GM21717 (cell line): ENCODE data around the gene SLC17A2.

Experiments
- ATAC-seq: cut with Tn5 transposase; IDR thresholded peaks from one replicate; pipeline ENCODE4 v1.9.1; 2021; ENCODE audit warnings: mild to moderate bottlenecking, moderate library complexity; ENCODE audit not compliant: unreplicated experiment

Gene SLC17A2

DNA sequence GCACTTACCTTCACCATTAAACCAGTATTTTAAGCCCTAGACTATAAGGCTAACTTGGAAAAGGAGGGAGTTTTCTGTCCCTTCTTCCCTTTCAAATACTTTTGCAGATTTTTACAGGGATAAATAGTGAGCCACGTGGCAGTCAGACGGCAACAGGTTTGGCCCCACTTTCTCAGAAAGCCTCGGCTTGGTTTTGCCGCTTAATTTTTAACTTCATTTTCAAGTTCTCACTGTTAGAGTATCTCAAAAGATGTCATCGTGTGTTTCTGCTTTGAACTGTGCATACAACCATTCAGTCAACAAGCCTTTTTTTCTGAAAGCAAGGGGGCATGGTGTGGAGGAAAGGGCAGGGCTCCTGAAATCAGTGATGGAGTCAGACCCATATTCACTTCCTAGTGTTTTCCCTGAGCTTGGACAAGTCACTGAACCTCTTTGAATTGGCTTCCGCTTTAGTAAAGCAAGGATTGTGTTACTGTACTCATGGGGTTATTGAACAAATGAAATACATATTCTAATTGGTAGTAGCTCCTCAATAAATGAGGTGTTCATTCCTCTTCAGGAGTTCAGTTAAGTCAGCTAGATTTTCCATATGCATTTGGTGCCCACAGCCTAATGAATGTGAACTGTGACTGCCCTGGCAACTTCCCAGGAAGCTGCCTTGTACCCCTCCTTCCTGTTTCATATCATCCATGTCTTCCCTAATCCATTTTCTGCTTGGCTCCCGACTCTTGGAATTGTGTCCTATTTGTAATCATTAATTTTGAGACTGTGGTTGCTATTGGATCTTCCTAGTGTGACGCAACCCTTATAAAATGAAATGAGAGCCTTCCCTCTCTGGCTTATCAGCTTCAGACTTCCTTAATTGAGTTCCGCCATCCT, at the start of gene SLC17A2:
Gene SLC17A2, minus strand, starts transcription at position 160 of the 879 bp plus-strand sequence. CDS start 4,895 bp downstream, outside the sequence.
- no peak for ATAC-seq

- ATAC-seq, result no peak
These were observed 45.6 kb upstream of the SLC17A2 start for GRCh38 chr6:25975923-25976560.

- no peak for ATAC-seq
These were observed 43.5 kb upstream of the SLC17A2 start for GRCh38 chr6:25973923-25974555.

GRCh38 chr6:25972902-25973301, 42.4 kb upstream of the SLC17A2 start:
- ATAC-seq, result no peak

DNA sequence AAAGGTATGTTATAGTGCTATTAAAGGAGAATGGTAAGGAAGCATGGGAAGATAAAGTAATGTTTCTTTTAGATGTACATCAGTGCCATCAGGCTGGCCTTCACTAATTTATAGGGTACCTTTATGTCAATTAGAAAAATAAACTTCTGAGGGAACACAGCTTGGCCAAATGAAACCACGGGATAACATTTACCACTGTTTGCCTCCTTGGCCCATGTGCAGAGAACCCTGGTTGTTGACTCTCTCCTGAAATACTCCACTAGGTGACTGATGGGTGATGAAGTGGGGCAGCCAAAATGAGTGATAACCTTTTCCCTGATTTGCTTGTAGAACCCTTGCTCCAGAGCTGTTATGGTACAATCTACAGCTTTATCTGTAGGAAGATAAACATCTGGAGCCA, 41.6 kb upstream of the SLC17A2 start:
- no peak for ATAC-seq

DNA sequence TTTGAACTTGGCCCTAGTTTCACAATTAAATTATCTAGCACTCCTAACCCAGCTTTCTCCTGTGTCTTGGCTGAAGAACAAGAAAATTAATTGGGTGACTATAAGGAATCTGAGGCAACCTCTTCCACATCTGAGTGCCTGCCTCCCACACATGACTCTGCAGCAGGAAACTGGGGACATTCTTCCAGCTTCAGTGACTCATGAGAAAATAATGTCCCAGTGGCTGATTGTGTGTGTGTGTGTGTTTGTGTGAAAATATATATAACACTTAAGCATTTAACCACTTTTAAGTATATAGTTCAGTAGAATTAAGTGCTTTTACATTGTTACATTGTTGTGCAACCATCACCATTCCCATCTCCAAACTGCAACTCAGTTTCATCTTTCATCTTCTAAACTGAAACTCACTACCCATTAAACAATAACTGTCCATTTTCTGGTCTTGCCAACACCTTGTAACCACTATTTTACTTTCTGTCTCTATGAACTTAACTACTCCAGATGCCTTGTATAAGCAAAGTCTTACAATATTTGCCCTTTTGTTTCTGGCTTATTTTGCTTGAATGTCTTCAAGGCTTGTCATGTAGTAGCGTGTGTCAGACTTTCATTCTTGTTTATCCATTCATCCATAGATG, 40.8 kb upstream of the SLC17A2 start:
- no peak for ATAC-seq

DNA sequence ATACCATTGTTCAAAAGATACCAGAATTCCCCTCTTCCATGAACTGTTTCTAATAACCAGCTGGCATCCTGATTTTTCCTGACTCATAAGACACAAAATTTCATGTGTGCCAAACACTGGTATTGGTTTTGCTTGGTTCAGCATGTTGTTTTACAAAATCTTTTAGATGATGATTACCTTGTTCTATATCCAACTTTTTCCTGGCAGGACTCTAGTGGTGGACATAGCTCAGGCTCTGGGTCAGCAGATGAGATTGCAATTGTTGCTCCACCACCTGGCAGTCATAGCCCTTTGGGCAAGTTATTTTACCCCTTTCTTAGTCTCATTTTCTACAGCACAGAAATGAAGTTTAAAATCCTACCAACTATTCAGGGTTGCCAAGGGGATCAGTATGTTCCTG, 38.3 kb upstream of the SLC17A2 start:
- ATAC-seq, result no peak

DNA sequence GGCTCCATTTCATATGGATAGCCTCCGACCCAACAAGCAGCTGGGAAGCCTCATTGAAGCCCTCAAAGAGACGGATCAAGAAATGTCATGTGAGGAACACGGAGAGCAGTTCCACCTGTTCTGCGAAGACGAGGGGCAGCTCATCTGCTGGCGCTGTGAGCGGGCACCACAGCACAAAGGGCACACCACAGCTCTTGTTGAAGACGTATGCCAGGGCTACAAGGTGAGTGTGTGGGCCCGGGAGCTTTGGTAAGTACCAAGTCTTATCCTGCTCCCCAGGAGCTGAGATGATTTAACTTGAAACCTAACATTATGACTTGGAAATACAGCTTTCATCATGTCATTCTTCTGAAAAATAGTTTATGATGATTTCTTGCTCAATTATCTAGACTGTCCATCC, 36.2 kb upstream of the SLC17A2 start:
- no peak for ATAC-seq

DNA sequence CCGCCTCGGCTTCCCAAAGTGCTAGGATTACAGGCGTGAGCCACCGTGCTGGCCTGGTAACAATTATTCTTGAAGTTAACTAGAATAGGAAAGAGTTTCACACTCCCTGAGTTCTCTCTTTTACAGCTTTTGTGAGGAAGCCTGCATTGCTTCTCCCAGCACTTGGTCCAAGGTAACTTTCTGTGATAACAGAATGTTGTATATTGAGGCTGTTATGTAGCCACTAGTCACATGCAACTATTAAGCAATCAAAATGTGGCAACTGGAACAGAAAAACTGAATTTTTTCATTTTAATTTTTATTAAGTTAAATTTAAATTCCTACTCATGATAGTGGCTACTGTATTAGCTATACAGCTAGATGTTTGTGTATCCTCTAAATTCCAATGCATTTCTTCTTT, 34.6 kb upstream of the SLC17A2 start:
- ATAC-seq, result no peak

GRCh38 chr6:25963426-25964123, 33.1 kb upstream of the SLC17A2 start:
- ATAC-seq, result no peak

DNA sequence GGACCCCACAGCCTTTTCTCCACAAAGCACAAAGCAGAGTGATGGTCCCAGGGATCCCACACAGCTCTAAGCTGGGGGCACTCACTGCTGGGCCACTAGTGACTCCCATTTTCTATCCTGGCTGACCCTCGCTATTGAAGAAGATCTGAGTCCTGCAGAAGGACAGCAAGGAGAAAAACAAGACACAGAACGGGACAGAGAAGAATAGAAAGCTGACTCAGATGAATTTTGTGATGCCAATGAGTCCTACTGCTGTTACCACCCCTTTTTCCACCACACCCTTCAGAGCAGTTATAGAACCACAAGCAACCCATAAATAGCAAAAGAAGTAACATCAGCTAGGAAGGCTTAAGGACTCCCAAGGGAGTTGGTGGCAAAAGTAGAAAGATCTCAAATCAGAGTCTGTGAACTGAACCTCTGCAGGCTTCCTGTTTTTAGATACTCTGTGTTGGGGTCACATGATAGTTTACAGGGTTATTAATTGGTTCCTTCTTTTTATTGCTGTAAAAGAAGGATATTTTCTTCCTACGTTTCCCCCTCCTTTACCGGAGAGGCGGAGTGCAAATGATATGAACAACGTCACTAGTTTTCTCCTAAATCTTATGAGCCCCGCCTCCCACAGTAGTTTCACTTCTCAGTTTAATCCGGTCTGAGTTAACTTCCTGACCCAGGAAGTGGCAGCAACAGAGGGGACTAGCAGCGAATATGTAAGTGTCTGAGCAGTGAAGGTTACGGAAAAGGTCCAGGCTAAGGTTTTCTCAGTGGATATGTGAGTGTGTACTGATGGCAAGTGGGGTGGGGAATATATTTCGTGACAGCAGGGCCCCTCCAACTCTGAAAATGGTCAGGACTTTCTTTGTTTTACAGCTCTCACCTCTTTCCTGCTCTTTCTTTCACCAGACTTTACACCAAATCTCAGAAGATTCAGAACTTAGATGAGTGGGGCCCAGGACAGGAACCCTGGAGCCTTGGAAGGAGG, 31.9 kb upstream of the SLC17A2 start, which contains the start of gene TRIM38:
Gene TRIM38, plus strand, starts transcription at position 654 of the 979 bp plus-strand sequence. CDS start 3,721 bp downstream, outside the sequence.
- peak; percentile 78 for ATAC-seq

DNA sequence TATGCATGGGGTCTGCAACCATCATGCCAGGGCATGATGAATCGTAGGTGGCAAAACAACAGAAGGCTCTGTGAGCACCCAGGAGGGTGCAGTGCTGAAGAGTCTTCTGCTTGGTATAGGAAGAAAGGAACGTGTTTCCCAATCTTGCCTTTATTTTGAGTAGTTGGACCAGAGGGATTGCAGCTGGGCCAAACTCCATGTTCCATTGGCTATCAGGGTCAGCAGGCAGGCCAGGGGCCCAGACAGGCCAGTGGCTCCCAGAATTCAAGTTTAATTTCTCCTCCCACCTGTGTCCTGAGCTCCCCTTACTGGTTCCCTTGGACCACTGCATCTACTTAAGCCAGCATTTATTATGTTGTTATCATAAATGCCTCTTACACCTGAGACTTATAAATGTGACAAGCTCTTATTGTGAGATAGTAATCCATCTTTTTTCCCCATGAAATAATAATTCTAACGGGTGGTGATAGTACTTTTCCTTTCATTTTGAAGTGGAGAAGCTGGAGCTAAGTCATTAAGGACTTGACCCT, 31.2 kb upstream of the SLC17A2 start:
- ATAC-seq, result no peak

DNA sequence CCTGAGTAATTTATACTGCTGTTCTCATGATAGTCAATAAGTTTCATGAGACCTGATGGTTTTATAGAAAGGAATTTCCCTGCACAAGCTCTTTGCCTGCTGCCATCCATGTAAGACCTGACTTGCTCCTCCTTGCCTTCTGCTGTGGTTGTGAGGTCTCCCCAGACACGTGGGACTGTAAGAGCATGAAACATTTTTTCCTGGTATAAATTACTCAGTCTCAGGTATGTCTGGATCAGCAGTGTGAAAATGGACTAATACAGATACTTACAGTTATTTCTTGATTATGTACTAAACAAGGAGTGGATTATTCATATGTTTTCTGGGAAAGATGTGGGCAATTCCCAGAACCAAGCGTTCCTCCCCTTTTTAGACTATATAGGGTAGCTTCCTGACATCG, 30.2 kb upstream of the SLC17A2 start:
- no peak for ATAC-seq

GRCh38 chr6:25959890-25960536, 29.5 kb upstream of the SLC17A2 start:
- no peak for ATAC-seq

DNA sequence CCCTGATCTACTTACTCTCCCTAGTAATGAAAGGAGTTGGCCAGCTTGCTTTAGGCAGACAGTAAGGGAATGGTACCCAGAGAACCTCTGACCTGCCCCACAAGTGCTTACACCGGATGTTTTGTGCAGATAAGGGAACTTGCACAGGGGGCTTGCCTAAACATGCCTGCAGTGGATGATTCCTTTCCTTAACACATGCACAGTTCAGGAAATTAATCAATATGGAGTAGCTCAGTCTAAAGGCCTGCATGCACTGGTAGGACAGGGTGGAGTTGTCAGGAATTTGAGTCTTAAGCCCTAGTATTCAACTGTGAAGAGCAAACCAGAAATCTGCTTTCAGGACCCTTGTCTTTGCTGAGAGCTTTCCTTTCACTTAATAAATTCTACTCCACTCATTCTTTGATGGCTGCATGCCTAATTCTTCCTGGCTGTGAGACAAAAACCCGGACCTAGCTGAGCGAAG, 28.2 kb upstream of the SLC17A2 start:
- ATAC-seq, result no peak

GRCh38 chr6:25956226-25956625, 25.7 kb upstream of the SLC17A2 start:
- no peak for ATAC-seq

GRCh38 chr6:25954756-25955155, 24.3 kb upstream of the SLC17A2 start:
- no peak for ATAC-seq

DNA sequence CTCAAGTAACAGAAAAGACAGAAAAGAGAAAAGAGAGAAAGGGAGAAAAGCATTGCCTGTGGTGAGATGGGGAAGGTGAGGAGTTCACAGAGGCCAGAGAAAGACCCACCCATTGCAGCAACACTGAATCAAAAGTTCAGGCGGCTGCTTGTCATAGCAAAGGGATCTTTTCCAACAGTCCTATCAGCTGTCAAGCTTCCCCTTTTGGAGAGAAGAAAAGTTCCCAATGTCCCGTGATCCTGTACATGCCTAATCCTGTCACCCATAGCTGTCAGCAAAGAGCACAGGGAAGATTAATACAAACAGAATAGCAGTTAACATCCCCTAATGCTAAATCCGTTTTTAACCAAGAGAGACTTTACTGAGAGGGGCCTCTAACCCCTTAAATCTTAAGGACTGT, 23.2 kb upstream of the SLC17A2 start:
- no peak for ATAC-seq

DNA sequence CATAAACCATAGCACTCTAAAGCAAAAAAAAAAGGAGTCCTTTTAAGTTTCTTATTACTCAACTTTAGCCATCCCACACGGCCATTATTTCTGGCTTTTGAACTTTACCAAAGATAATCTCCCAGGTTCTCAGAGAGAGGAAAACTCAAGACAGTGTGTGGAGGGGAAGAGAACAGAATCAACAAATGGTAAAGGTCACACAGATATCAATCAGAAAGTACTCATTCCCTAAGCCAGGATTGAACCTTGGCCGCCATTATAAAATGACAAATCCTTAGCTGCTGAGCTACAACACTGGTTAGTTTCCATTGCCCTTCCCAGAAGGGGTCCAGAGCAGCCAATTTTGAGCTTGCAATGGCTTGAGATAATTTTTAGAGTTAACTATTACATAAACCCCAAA, 22.0 kb upstream of the SLC17A2 start:
- no peak for ATAC-seq
